Measurements from ENCODE around the gene ZNF273. TPM values are rescaled to one million over a fixed set of nuclear protein-coding genes. Genes with fewer than 3 reads are reported as not detected.

Gene ZNF273
- total RNA-seq: 2.0 and 2.8 TPM in 2 replicates

GRCh38 chr7:64902806-64903721, at the start of gene ZNF273:
ZNF273 (plus strand) TSS chr7:64903273; CDS start chr7:64903318, 45 bp downstream.

Other genes starting within 250 kb of the ZNF273 start
- gene ZNF107, start 237.1 kb upstream of the ZNF273 start, total RNA-seq: 1.3 and 2.1 TPM in 2 replicates
- gene ZNF138, start 108.8 kb upstream of the ZNF273 start, total RNA-seq: 2.9 and 3.4 TPM in 2 replicates
- 0.15 and 0.78 TPM in 2 replicates for gene ZNF117, start 87.8 kb downstream of the ZNF273 start, total RNA-seq
- 1.5 and 2.2 TPM in 2 replicates for gene ERV3-1, start 103.4 kb downstream of the ZNF273 start, total RNA-seq